GM12874 (cell line): ENCODE results near the gene VASN.

Experiments
- TF ChIP-seq, protein P1 (sequence below): IDR thresholded peaks from 2 replicates; pipeline ENCODE4 v1.5.1; 2011; ENCODE audit warnings: low read depth, mild to moderate bottlenecking, control low read depth, low read length, moderate library complexity; ENCODE audit not compliant: insufficient read depth

The VASN gene

DNA sequence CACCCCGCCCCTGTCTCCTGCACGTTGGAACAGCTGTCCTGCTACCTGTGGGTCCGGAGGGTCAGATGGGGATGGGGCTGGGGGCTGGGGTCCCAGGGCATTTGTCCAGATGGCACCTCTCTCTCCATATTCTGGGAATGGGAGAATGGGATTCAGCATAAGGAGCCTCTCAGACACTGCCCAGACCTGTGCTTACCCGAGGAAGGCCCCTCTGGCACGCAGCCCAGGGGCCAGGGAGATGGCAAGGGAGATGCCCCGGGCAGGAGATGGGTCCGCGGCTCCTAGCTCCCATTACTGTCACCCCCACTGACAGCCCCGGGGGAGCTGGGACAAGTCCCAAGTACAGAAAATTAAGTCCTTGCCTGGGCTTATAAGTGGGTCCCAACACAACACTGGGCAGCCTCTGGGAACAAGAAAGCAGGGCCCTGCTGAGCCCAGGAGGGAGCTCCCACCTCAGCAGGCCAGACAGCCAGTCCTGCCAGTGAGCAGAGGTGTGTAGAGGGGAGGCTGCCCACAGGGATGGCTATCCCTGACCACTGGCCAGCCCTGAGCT lies 1.8 kb downstream of the VASN start:
- TF ChIP-seq, protein P1, sequence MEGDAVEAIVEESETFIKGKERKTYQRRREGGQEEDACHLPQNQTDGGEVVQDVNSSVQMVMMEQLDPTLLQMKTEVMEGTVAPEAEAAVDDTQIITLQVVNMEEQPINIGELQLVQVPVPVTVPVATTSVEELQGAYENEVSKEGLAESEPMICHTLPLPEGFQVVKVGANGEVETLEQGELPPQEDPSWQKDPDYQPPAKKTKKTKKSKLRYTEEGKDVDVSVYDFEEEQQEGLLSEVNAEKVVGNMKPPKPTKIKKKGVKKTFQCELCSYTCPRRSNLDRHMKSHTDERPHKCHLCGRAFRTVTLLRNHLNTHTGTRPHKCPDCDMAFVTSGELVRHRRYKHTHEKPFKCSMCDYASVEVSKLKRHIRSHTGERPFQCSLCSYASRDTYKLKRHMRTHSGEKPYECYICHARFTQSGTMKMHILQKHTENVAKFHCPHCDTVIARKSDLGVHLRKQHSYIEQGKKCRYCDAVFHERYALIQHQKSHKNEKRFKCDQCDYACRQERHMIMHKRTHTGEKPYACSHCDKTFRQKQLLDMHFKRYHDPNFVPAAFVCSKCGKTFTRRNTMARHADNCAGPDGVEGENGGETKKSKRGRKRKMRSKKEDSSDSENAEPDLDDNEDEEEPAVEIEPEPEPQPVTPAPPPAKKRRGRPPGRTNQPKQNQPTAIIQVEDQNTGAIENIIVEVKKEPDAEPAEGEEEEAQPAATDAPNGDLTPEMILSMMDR: no peak

DNA sequence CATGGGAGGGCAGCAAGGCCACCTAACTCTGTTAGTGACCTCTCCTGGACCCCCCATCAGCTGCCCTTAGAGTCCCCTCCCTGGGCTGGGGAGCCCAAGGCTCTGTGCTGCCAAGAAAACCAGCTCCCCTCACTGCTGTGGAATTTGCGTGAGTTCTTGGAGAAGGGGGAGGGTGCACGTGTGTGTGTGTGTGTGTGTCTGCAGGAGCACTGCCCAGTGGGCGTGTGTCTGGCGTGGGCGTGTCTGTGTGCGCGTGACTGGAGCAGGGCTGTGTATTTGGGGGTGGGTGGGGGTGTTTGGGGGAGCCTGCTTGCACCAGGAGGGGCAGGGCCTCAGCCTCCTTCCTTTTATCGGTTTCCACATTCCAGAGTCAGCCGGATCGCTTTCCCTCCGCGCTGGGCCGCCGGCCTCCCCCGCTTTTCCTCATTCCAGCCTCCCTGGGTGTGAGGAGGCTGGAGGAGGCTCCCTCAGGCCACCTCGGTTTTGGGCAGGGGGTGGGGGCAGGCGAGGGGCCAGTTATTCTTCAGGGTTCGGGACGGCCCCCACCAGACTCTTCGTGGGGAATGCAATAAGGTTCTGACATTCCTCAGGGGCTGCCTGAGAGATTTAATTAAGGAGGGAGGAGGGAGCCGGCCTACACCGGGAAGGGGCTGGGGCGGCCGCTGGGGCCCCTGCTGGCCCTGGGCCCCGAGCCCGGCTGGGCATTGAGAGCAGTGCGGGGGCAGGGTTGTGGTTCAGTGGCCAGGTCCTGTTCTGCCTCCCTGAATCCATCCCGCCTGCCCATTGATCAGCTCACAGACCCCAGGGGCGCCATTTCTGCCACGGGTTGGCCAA lies 2.5 kb downstream of the VASN start:
- TF ChIP-seq, protein P1: no peak

DNA sequence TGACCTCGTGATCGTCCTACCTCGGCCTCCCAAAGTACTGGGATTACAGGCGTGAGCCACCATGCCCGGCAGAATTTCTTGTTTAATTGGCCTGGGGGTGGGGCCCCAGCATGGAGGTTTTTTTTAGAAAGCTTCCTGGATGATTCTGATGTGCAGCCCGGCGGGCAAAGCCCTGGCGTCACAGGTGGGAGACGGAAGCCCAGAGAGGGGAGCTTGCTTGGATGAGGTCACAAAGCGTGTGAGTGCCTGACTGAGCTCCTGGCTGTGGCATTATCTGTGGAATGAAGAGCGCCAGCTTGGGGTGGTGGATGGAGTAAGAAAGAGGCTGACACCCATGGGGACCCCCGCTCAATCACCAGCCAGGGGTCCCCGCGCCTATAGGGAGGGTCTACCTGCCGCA lies 4.1 kb downstream of the VASN start:
- TF ChIP-seq, protein P1: no peak

DNA sequence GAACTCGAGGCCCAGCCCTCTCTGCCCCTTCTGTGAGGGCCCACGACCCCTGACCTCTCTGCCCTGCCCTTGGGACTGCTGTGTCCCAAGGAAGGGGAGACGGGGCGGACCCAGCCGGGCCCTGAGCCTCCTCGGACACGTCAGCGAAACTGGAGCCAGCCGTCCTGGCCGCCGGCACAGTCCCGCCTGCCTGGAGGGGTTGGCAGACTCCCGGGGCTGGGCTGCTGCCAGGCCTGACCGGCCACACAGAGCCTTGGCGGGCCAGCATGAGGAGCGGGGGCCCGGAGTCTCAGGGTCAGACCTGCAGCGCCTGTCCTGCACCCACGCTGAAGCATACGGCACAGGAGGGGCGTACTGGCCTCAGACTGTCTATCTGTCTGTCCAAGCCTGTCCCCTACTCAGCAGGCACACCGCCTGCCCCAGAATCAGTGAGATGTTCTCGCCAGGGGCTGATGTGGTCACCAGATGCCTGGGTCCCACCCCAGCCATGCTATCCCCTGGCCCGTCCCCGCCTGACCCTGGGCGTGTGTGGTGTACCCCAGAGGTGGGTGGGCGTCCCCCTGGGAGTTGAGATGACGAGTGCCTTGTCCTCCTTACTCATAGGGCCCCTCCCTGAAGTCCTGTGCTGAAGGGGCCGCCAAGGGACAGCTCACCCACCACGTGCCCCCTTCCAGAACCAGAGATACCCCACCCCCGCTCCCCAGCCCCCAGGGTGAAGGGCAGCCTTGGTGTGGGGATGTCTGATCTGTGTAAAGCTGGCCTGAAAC lies 4.7 kb downstream of the VASN start:
- TF ChIP-seq, protein P1: no peak

DNA sequence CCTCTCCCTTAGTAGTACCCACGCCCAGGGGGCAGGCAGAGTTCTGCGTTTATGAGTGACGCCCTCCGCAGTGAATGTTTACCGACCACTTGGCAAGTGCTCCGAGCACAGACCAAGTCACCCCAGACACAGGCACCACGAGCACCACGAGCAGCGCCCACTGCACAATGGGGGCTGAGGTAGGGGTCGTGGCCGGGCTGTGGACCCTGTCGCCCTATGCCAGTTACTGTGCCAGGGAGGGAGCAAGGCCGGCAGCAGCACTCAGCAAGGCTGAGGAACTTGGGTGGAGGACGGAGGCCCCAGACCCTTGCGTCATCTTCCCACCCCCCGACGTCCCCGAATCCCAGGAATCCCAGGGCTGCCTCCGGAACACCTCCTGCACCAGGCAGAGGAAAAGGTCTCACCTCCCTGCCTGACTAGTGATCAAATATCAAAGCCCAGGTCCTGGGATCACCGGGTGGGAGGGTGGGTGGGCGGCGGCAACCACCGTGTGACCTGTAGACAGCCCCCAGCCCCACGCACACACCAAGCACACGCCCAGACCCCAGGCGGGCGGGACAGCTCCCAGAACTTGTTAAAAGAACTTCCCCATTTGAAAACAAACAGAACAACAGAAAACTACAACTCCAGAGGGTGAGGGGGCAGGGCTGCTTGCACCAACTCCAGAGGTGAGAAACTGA lies 5.4 kb downstream of the VASN start:
- TF ChIP-seq, protein P1: no peak

DNA sequence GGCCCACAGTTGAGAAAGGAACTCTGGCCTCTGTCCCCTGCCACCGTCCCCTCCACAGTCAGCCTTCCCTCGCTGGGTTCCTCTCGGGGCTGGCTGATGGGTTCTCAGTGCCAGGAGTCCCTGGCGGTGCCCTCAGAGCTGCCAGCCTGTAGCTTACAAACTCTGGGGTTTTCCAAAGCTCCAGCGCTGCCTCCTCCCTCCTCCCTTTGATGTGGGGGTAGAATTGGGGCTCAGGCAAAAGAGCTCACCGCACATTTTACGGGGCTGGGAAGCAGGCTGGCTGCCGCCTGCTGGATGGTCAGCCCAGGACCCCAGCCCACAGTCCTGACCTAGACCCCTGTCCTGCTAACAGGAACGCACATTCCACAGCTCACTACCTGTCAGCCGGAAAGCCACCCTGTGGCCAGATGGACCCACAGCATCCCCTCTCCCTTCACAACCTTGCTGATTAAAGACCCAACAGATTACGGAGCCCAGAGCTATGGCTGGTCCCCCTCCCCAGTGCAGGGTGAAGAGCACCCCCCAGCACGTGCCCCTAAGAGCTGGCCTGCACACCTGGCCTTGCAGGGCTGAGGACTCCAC lies 6.0 kb downstream of the VASN start:
- TF ChIP-seq, protein P1: no peak
